BLaER1 (cell line): ENCODE results near the gene COPS8.

Experiments used
- H3K27ac ChIP-seq: shearing (Covaris generic); formaldehyde crosslinking; 2 replicates; pipeline ENCODE4 v1.8.1; 2022
- H3K27me3 ChIP-seq: shearing (Covaris generic); formaldehyde crosslinking; 2 replicates; pipeline ENCODE4 v1.8.1; 2022
- H3K36me3 ChIP-seq: shearing (Covaris generic); formaldehyde crosslinking; 2 replicates; pipeline ENCODE4 v1.8.1; 2022
- H3K4me1 ChIP-seq: shearing (Covaris generic); formaldehyde crosslinking; 2 replicates; pipeline ENCODE4 v1.8.1; 2022
- H3K4me2 ChIP-seq: shearing (Covaris generic); formaldehyde crosslinking; 2 replicates; pipeline ENCODE4 v1.8.1; 2022
- H3K4me3 ChIP-seq: shearing (Covaris generic); formaldehyde crosslinking; 2 replicates; pipeline ENCODE4 v1.8.1; 2022
- H3K9ac ChIP-seq: shearing (Covaris generic); formaldehyde crosslinking; 2 replicates; pipeline ENCODE4 v1.8.1; 2022
- H3K9me3 ChIP-seq: shearing (Covaris generic); formaldehyde crosslinking; 2 replicates; pipeline ENCODE4 v1.8.1; 2022
- H4K20me1 ChIP-seq: shearing (Covaris generic); formaldehyde crosslinking; 2 replicates; pipeline ENCODE4 v1.8.1; 2022
- Cebpa-rat ChIP-seq: shearing (Covaris generic); IDR thresholded peaks from 2 replicates; pipeline ENCODE4 v1.8.1; 2022

The COPS8 gene

GRCh38 chr2:237064203-237065070 is 21.3 kb upstream of the COPS8 start:
- H3K9ac ChIP-seq = no peak overlapping the region
- H3K27me3 ChIP-seq = no peaks in the 10 kb centered on the region
- H3K4me1 ChIP-seq = peaks cover 9% of the 10 kb centered on the region; the same call in 1 of the 2 replicates
- no peaks in the 10 kb centered on the region for H3K36me3 ChIP-seq
- no peaks in the 10 kb centered on the region for H4K20me1 ChIP-seq
- no peak for TF ChIP-seq Cebpa-rat
- H3K27ac ChIP-seq = no peak overlapping the region
- no peak overlapping the region for H3K4me3 ChIP-seq
- no peak overlapping the region for H3K4me2 ChIP-seq
- no peaks in the 10 kb centered on the region for H3K9me3 ChIP-seq

- no peak for TF ChIP-seq Cebpa-rat
- Histone ChIP-seq H3K4me1 (peaks cover 9% of the 10 kb centered on the region; the same call in 1 of the 2 replicates), H3K9me3 (no peaks in the 10 kb centered on the region)
These were observed 20.7 kb upstream of the COPS8 start for GRCh38 chr2:237065071-237065377.

DNA sequence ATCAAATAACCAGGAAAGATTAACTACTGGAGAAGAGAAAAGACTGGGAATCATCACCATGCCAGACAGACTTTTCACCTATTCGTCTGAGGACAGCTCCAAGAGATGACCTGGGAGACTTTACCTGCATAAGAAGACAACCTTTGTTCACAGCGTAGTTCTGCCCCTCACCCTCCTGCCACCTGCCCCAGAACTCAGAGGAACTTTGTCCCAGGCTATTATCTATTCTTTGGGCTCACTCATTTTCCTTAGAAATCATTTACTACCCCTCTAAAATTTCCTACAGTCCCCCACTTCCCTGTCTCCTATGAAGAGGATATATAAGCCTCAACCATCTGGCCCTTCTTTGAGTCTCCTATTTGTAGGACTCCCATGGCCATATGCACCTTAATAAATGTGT is 19.3 kb upstream of the COPS8 start:
- H3K4me1 ChIP-seq = peaks cover 5% of the 10 kb centered on the region; the same call in 1 of the 2 replicates
- no peak overlapping the region for H3K27ac ChIP-seq
- H3K27me3 ChIP-seq = no peaks in the 10 kb centered on the region
- no peaks in the 10 kb centered on the region for H3K36me3 ChIP-seq
- no peak overlapping the region for H3K4me3 ChIP-seq
- no peak for TF ChIP-seq Cebpa-rat
- no peaks in the 10 kb centered on the region for H4K20me1 ChIP-seq
- H3K9ac ChIP-seq = no peak overlapping the region
- H3K9me3 ChIP-seq = no peaks in the 10 kb centered on the region
- no peak overlapping the region for H3K4me2 ChIP-seq

More at GRCh38 chr2:237065071-237065377, 20.7 kb upstream of the COPS8 start:
- Histone ChIP-seq H3K27ac (no peak overlapping the region), H3K9ac (no peak overlapping the region), H3K4me2 (no peak overlapping the region), H3K27me3 (no peaks in the 10 kb centered on the region), H3K36me3 (no peaks in the 10 kb centered on the region), H4K20me1 (no peaks in the 10 kb centered on the region), H3K4me3 (no peak overlapping the region)

GRCh38 chr2:237068005-237068576 is 17.6 kb upstream of the COPS8 start:
- Histone ChIP-seq H3K4me1 (peaks cover 5% of the 10 kb centered on the region; the same call in 1 of the 2 replicates), H4K20me1 (no peaks in the 10 kb centered on the region), H3K27ac (no peak overlapping the region), H3K4me2 (no peak overlapping the region), H3K4me3 (no peak overlapping the region), H3K36me3 (no peaks in the 10 kb centered on the region), H3K9me3 (no peaks in the 10 kb centered on the region), H3K9ac (no peak overlapping the region), H3K27me3 (no peaks in the 10 kb centered on the region)
- TF ChIP-seq Cebpa-rat = no peak

- H3K27ac ChIP-seq = no peak overlapping the region
- H4K20me1 ChIP-seq = no peaks in the 10 kb centered on the region
- no peak overlapping the region for H3K4me3 ChIP-seq
- H3K4me2 ChIP-seq = no peak overlapping the region
- no peaks in the 10 kb centered on the region for H3K36me3 ChIP-seq
- H3K4me1 ChIP-seq = peaks cover 5% of the 10 kb centered on the region; the same call in 1 of the 2 replicates
- no peaks in the 10 kb centered on the region for H3K9me3 ChIP-seq
- H3K9ac ChIP-seq = no peak overlapping the region
- no peaks in the 10 kb centered on the region for H3K27me3 ChIP-seq
- no peak for TF ChIP-seq Cebpa-rat
These were observed 13.4 kb upstream of the COPS8 start for GRCh38 chr2:237072067-237072931.

DNA sequence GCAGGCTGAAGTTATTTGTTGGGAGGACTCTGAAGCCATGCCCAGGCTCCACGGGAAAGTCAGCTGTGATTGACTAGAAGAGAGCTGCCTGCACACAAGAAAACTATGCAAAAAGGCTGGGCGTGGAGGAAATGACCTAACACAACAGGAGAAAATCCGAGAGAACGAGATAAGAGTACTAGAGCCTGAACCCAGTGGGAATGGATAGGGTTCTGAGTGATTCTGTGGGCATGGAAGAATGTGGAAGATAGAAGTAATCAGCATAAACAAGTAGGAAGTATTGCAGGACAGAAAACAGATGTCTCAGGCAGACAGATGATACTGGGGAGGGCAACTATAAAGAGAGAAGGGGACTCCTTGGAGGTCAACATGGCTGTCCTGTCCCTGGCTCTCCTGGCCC is 12.1 kb upstream of the COPS8 start:
- H3K4me1 ChIP-seq = no peaks in the 10 kb centered on the region
- no peak overlapping the region for H3K4me2 ChIP-seq
- no peaks in the 10 kb centered on the region for H4K20me1 ChIP-seq
- no peak overlapping the region for H3K9ac ChIP-seq
- no peak overlapping the region for H3K27ac ChIP-seq
- no peak for TF ChIP-seq Cebpa-rat
- H3K27me3 ChIP-seq = no peaks in the 10 kb centered on the region
- H3K4me3 ChIP-seq = no peak overlapping the region
- no peaks in the 10 kb centered on the region for H3K36me3 ChIP-seq
- no peaks in the 10 kb centered on the region for H3K9me3 ChIP-seq

- no peaks in the 10 kb centered on the region for H3K27me3 ChIP-seq
- no peaks in the 10 kb centered on the region for H4K20me1 ChIP-seq
- H3K4me3 ChIP-seq = no peak overlapping the region
- no peak overlapping the region for H3K9ac ChIP-seq
- H3K36me3 ChIP-seq = no peaks in the 10 kb centered on the region
- no peaks in the 10 kb centered on the region for H3K4me1 ChIP-seq
- H3K4me2 ChIP-seq = no peak overlapping the region
- H3K27ac ChIP-seq = no peak overlapping the region
- H3K9me3 ChIP-seq = no peaks in the 10 kb centered on the region
- TF ChIP-seq Cebpa-rat = no peak
These were observed 11.3 kb upstream of the COPS8 start for GRCh38 chr2:237074211-237074993.

DNA sequence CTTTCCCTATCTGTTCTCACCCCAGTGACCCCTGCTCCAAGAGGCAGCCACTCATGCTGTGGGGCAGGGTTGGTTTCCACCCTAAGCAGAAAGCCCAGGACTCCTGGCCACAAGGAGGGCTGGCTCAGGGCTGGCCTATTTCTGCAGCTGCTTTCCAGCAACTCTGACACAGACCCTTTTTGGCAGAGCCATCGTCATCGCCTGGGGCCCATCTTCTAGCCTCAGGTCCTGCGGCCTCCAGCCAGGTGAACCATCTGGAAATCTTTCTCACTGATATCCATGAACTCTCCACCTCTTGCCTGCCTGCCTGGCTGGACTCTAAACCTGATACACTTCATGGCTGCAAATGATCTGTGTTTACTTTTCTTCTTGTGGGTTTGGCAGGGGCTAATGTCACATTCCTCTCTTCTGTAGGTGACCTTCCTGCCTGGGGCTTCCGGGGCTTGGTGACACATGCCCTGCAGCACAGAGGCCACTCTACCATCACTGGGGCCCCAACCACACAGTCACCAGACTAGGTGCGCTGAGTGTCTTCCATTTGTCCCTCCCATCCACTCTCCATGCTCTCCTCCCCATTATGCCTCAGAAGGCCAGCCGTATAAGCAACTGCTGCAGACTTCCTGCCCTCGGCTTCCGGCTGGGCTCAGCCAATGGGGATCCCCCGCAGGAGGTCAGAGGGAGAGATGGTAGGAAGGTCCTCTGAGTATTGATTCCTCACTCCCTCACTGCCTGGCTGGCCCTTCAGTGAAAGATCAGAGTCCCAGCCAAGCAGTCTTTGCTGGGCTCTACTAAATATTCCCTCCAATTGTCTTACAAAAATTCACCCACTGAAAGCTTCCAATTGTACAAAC is 9.7 kb upstream of the COPS8 start:
- H3K4me2 ChIP-seq = no peak overlapping the region
- H3K9me3 ChIP-seq = no peaks in the 10 kb centered on the region
- H4K20me1 ChIP-seq = no peaks in the 10 kb centered on the region
- H3K27ac ChIP-seq = no peak overlapping the region
- TF ChIP-seq Cebpa-rat = no peak
- no peak overlapping the region for H3K4me3 ChIP-seq
- no peaks in the 10 kb centered on the region for H3K27me3 ChIP-seq
- no peak overlapping the region for H3K9ac ChIP-seq
- no peaks in the 10 kb centered on the region for H3K4me1 ChIP-seq
- no peaks in the 10 kb centered on the region for H3K36me3 ChIP-seq
